ENCODE measurements around the gene TMEM267.
"Not testable (repeated sequence)": the region's sequence is repeated elsewhere in the genome, so short reads cannot be mapped to it uniquely, and the experiment has no call there.

The TMEM267 gene

GRCh38 chr5:43483298-43484105, at the start of gene TMEM267:
Gene TMEM267 (minus strand): TSS chr5:43483865. CDS start chr5:43453969, 29,896 bp downstream.
- peak; percentile 80 to 90 for DNase-seq

GRCh38 chr5:43530648-43531047, 47.0 kb upstream of the TMEM267 start:
- DNase-seq: no peak

GRCh38 chr5:43523662-43524072, 40.0 kb upstream of the TMEM267 start:
- DNase-seq: no peak

GRCh38 chr5:43520615-43521014, 37.0 kb upstream of the TMEM267 start:
- no peak for DNase-seq

GRCh38 chr5:43515678-43516048, 32.0 kb upstream of the TMEM267 start:
- DNase-seq: no peak

GRCh38 chr5:43514816-43515677, 31.4 kb upstream of the TMEM267 start, which contains the start of gene C5orf34:
Gene C5orf34 (minus strand): TSS chr5:43515148. CDS start chr5:43509339, 5,809 bp downstream.
- peak; percentile 84 to 91 for DNase-seq

GRCh38 chr5:43514471-43514815, 30.8 kb upstream of the TMEM267 start:
- no peak for DNase-seq

- DNase-seq: no peak
These were observed 30.4 kb upstream of the TMEM267 start for GRCh38 chr5:43514025-43514424.

- not testable (repeated sequence) for DNase-seq
These were observed 27.4 kb upstream of the TMEM267 start for GRCh38 chr5:43511062-43511461.

- no peak for DNase-seq
These were observed 14.9 kb upstream of the TMEM267 start for GRCh38 chr5:43498581-43498980.

GRCh38 chr5:43497311-43498104, 13.8 kb upstream of the TMEM267 start:
- DNase-seq: no peak

- no peak for DNase-seq
These were observed 7.7 kb upstream of the TMEM267 start for GRCh38 chr5:43491326-43491725.

GRCh38 chr5:43486353-43486752, 2.7 kb upstream of the TMEM267 start:
- no peak for DNase-seq

- peak in 1 of 2 donors; percentile 13 for DNase-seq
These were observed 1.7 kb upstream of the TMEM267 start for GRCh38 chr5:43485406-43485805.

GRCh38 chr5:43484106-43484849, 613 bp upstream of the TMEM267 start:
- peak; percentile 77 to 91 for DNase-seq

GRCh38 chr5:43482490-43483297, 971 bp downstream of the TMEM267 start:
- DNase-seq: no peak

- no peak for DNase-seq
These were observed 13.8 kb downstream of the TMEM267 start for GRCh38 chr5:43469671-43470391.

GRCh38 chr5:43467100-43467499, 16.6 kb downstream of the TMEM267 start:
- DNase-seq: no peak

- DNase-seq: not testable (repeated sequence)
These were observed 18.2 kb downstream of the TMEM267 start for GRCh38 chr5:43465455-43465854.

GRCh38 chr5:43461066-43461465, 22.6 kb downstream of the TMEM267 start:
- no peak for DNase-seq

GRCh38 chr5:43456556-43456955, 27.1 kb downstream of the TMEM267 start:
- no peak for DNase-seq

Data from bone marrow (tissue), 2 donors.